ENCODE measurements around the gene RENBP.

RENBP gene

GRCh38 chrX:153885968-153886903 lies 58.2 kb downstream of the RENBP start, which contains the start of gene L1CAM:
Gene L1CAM, minus strand, starts transcription at chrX:153886173. Its CDS starts 10,337 bp downstream, at chrX:153875836.
- DNase-seq: peak in 1 of 5 donors; percentile 27
